Kidney epithelial cell (primary cell): ENCODE measurements around the gene ASH1L. TPM values are rescaled to one million over a fixed set of nuclear protein-coding genes. Genes with fewer than 3 reads are reported as not detected.
"Not testable (repeated sequence)": the region's sequence is repeated elsewhere in the genome, so short reads cannot be mapped to it uniquely, and the experiment has no call there.

Experiments used
- DNase-seq: peaks from one replicate; pipeline ENCODE4 v3.0.0-alpha.2; 2010; ENCODE audit warnings: low read depth
- H3K27me3 ChIP-seq: 2 replicates; pipeline ENCODE4 v1.6.0; 2011; ENCODE audit warnings: low read length; ENCODE audit not compliant: control insufficient read depth, insufficient read depth
- H3K36me3 ChIP-seq: 2 replicates; pipeline ENCODE4 v1.5.1; 2011; ENCODE audit warnings: low read length; ENCODE audit not compliant: control insufficient read depth, insufficient read depth
- H3K4me3 ChIP-seq: 2 replicates; pipeline ENCODE4 v1.5.1; 2011; ENCODE audit warnings: low read depth, mild to moderate bottlenecking, control low read depth, low read length
- total RNA-seq: library from RNA; depleted of rRNA; stranded (reverse); fragments of >200 nt; gene quantifications from 2 replicates; pipeline ENCODE4 v1.2.3, GENCODE V29; 2015
- TF ChIP-seq, protein P1 (sequence below): IDR thresholded peaks from 2 replicates; pipeline ENCODE4 v1.5.1; 2011; ENCODE audit warnings: mild to moderate bottlenecking, moderate library complexity, low read length, control low read depth, inconsistent platforms; ENCODE audit not compliant: insufficient read depth, poor library complexity, severe bottlenecking

ASH1L gene
- total RNA-seq, 1 donor from 2014 or later: 19.5 TPM

DNA sequence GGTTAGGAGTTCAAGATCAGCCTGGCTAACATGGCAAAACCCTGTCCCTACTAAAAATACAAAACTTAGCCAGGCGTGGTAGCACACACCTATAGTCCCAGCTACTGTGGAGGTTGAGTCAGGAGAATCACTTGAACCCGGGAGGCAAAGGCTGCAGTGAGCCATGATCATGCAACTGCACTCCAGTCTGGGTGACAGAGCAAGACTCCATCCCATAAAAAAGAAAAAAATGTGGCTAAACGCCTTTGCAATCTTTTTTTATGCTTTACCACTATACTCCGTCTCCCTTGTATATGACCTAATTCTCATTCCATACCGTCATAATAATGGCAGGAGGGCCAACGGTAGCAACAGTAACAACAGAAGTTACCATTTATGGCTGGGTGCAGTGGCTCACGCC is 109.5 kb downstream of the ASH1L start:
- no peak for DNase-seq
- Histone ChIP-seq H3K4me3 (no peak overlapping the region), H3K36me3 (no peaks in the 10 kb centered on the region), H3K27me3 (no peaks in the 10 kb centered on the region)
- TF ChIP-seq, protein P1, sequence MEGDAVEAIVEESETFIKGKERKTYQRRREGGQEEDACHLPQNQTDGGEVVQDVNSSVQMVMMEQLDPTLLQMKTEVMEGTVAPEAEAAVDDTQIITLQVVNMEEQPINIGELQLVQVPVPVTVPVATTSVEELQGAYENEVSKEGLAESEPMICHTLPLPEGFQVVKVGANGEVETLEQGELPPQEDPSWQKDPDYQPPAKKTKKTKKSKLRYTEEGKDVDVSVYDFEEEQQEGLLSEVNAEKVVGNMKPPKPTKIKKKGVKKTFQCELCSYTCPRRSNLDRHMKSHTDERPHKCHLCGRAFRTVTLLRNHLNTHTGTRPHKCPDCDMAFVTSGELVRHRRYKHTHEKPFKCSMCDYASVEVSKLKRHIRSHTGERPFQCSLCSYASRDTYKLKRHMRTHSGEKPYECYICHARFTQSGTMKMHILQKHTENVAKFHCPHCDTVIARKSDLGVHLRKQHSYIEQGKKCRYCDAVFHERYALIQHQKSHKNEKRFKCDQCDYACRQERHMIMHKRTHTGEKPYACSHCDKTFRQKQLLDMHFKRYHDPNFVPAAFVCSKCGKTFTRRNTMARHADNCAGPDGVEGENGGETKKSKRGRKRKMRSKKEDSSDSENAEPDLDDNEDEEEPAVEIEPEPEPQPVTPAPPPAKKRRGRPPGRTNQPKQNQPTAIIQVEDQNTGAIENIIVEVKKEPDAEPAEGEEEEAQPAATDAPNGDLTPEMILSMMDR: no peak

DNA sequence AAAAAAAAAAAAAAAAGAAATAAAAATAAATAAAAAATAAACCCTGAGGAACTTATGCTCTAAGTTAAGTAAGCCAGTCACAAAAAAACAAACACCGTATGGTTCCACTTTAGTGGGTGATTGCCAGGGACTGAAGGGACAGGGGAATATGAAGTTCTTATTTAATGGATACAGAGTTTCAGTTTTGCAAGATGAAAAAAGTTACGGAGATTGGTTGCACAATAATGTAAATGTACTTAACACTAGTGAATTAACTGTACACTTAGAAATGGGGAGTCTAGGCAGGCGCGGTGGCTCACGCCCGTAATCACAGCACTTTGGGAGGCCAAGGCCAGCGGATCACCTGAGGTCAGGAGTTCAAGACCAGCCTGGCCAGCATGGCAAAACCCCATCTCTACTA is 111.4 kb downstream of the ASH1L start:
- DNase-seq: no peak
- TF ChIP-seq, protein P1: no peak
- H3K36me3 ChIP-seq: no peaks in the 10 kb centered on the region
- H3K27me3 ChIP-seq: no peaks in the 10 kb centered on the region
- no peak overlapping the region for H3K4me3 ChIP-seq

DNA sequence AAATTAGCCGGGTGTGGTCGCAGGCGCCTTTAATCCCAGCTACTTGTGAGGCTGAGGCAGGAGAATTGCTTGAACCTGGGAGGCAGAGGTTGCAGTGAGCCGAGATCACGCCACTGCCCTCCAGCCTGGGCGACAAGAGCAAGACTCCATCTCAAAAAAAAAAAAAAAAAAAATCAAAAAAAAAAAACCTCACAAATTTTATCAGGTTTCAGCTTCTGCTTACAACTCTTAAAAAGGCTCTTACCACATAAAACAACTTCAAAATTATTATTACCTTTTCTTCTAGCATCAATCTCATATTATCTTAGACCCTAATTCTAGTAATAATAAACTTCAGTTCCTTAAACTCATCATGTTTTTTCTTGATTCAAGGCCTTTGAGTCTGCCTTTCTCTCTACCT is 120.2 kb downstream of the ASH1L start:
- DNase-seq: not testable (repeated sequence)

DNA sequence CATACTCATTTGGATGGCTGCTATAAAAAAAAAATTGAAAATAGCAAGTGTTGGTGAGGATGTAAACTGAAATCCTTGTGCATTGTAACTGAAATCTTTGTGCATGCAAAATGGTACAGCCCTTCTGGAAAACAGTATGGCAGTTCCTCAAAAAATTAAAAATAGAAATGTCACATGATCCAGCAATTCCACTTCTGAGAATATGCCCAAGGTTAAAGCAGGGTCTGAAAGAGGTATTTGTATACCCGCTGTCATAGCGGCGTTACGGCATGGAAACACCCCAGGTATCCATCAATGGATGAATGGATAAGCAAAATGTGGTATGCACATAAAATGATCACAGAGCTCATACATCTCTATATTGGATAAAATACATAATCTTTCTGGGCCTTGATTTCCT is 125.2 kb downstream of the ASH1L start:
- no peaks in the 10 kb centered on the region for H3K36me3 ChIP-seq
- no peaks in the 10 kb centered on the region for H3K27me3 ChIP-seq
- no peak for DNase-seq
- no peak overlapping the region for H3K4me3 ChIP-seq
- TF ChIP-seq, protein P1: no peak

More for the DNA sequence above, 120.2 kb downstream of the ASH1L start:
- not testable (repeated sequence) for H3K4me3 ChIP-seq, H3K36me3 ChIP-seq, H3K27me3 ChIP-seq

DNA sequence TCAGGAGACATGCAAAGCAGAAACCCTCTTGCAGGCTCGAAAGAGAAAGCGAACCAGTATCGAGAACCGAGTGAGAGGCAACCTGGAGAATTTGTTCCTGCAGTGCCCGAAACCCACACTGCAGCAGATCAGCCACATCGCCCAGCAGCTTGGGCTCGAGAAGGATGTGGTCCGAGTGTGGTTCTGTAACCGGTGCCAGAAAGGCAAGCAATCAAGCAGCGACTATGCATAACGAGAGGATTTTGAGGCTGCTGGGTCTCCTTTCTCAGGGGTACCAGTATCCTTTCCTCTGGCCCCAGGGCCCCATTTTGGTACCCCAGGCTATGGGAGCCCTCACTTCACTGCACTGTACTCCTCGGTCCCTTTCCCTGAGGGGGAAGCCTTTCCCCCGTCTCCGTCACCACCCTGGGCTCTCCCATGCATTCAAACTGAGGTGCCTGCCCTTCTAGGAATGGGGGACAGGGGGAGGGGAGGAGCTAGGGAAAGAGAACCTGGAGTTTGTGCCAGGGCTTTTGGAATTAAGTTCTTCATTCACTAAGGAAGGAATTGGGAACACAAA is 128.7 kb downstream of the ASH1L start:
- H3K36me3 ChIP-seq, H3K4me3 ChIP-seq, DNase-seq, H3K27me3 ChIP-seq: not testable (repeated sequence)

DNA sequence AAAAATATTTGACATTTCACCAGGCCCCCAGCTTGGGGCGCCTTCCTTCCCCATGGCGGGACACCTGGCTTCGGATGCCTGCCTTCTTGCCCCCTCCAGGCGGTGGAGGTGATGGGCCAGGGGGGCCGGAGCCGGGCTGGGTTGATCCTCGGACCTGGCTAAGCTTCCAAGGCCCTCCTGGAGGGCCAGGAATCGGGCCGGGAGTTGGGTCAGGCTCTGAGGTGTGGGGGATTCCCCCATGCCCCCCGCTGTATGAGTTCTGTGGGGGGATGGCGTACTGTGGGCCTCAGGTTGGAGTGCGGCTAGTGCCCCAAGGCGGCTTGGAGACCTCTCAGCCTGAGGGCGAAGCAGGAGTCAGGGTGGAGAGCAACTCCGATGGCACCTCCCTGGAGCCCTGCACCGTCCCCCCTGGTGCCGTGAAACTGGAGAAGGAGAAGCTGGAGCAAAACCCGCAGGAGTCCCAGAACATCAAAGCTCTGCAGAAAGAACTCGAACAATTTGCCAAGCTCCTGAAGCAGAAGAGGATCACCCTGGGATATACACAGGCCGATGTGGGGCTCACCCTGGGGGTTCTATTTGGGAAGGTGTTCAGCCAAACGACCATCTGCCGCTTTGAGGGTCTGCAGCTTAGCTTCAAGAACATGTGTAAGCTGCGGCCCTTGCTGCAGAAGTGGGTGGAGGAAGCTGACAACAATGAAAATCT is 129.3 kb downstream of the ASH1L start:
- not testable (repeated sequence) for H3K27me3 ChIP-seq, H3K4me3 ChIP-seq, DNase-seq, H3K36me3 ChIP-seq

DNA sequence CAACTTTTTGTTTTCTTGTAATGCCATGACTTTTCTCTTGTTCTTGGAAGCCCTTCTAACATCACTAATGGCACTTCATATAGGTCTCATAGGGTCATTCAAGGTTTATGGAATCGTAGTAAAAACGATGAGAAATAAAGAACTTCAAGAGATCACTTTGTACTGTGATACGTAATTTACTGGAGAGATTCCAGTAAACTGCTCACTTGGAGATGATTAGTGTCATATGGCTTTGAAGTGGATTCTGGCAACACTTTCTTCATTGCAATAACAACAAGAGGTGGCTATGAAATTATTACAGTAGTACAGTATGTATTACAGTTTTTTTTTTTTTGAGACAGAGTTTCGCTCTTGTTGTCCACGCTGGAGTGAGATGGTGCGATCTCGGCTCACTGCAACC is 138.5 kb downstream of the ASH1L start:
- TF ChIP-seq, protein P1: no peak
- Histone ChIP-seq H3K36me3 (no peaks in the 10 kb centered on the region), H3K27me3 (no peaks in the 10 kb centered on the region), H3K4me3 (no peak overlapping the region)
- no peak for DNase-seq
